CD4-positive, alpha-beta T cell treated with Interleukin-15 for 1 hour (primary cell): ENCODE results near the gene PMAIP1.
"Not testable (repeated sequence)": the region's sequence is repeated elsewhere in the genome, so short reads cannot be mapped to it uniquely, and the experiment has no call there.

Experiments
- DNase-seq: peaks from one replicate; pipeline ENCODE4 v3.0.0-alpha.2; 2020

The PMAIP1 gene

GRCh38 chr18:59885579-59886163, 14.1 kb upstream of the PMAIP1 start:
- peak; percentile 28 for DNase-seq

GRCh38 chr18:59886399-59886798, 13.4 kb upstream of the PMAIP1 start:
- DNase-seq = not testable (repeated sequence)

- no peak for DNase-seq
These were observed 7.7 kb upstream of the PMAIP1 start for GRCh38 chr18:59892123-59892522.

- no peak for DNase-seq
These were observed 5.8 kb upstream of the PMAIP1 start for GRCh38 chr18:59893971-59894370.

- DNase-seq = no peak
These were observed 2.4 kb upstream of the PMAIP1 start for GRCh38 chr18:59897321-59897954.

GRCh38 chr18:59898093-59898492, 1.7 kb upstream of the PMAIP1 start:
- DNase-seq = no peak

- DNase-seq = no peak
These were observed 1.0 kb upstream of the PMAIP1 start for GRCh38 chr18:59898609-59899297.

GRCh38 chr18:59900222-59901128, 679 bp downstream of the PMAIP1 start:
- peak; percentile 77 for DNase-seq

- DNase-seq = no peak
These were observed 2.6 kb downstream of the PMAIP1 start for GRCh38 chr18:59902131-59902992.

GRCh38 chr18:59902993-59903610, 3.3 kb downstream of the PMAIP1 start:
- DNase-seq = no peak

- no peak for DNase-seq
These were observed 4.3 kb downstream of the PMAIP1 start for GRCh38 chr18:59904011-59904601.

- no peak for DNase-seq
These were observed 5.9 kb downstream of the PMAIP1 start for GRCh38 chr18:59905686-59906091.

- no peak for DNase-seq
These were observed 6.4 kb downstream of the PMAIP1 start for GRCh38 chr18:59906203-59906602.

- DNase-seq = no peak
These were observed 7.4 kb downstream of the PMAIP1 start for GRCh38 chr18:59907172-59907571.

GRCh38 chr18:59907660-59908059, 7.9 kb downstream of the PMAIP1 start:
- DNase-seq = no peak

- no peak for DNase-seq
These were observed 9.0 kb downstream of the PMAIP1 start for GRCh38 chr18:59908799-59909198.

GRCh38 chr18:59909289-59910036, 9.7 kb downstream of the PMAIP1 start:
- DNase-seq = no peak

- no peak for DNase-seq
These were observed 11.2 kb downstream of the PMAIP1 start for GRCh38 chr18:59910967-59911366.

GRCh38 chr18:59911600-59911999, 11.8 kb downstream of the PMAIP1 start:
- DNase-seq = no peak

- DNase-seq = no peak
These were observed 12.3 kb downstream of the PMAIP1 start for GRCh38 chr18:59912007-59912550.
